Measurements from ENCODE around the gene ZNF521.

GRCh38 chr18:25141886-25142285 lies 210.1 kb downstream of the ZNF521 start:
- TF ChIP-seq CTCF (IDR thresholded peaks at IDR 0.05): no peak
- TF ChIP-seq POLR2A (IDR thresholded peaks at IDR 0.05): no peak
